ENCODE measurements around the gene KTI12. TPM values are rescaled to one million over a fixed set of nuclear protein-coding genes. Genes with fewer than 3 reads are reported as not detected.
A peak's percentile ranks its signal among the peaks of the same experiment; 100 is the strongest.
"Not testable (repeated sequence)": the region's sequence is repeated elsewhere in the genome, so short reads cannot be mapped to it uniquely, and the experiment has no call there.

Gene KTI12
- total RNA-seq, 2 experiments from 2014 or later, result 17.6 to 18.1 TPM

- no peaks in the 10 kb centered on the region for H3K36me3 Mint-ChIP-seq
- peaks cover 27% of the 10 kb centered on the region for H3K27me3 Mint-ChIP-seq
- no peaks in the 10 kb centered on the region for H3K4me1 Mint-ChIP-seq
- DNase-seq, result no peak
- H3K4me3 Mint-ChIP-seq, result no peak overlapping the region
- no peak overlapping the region for H3K27ac Mint-ChIP-seq
- H3K9me3 Mint-ChIP-seq, result no peaks in the 10 kb centered on the region
Observed at GRCh38 chr1:52008071-52008809, 25.4 kb downstream of the KTI12 start.

DNA sequence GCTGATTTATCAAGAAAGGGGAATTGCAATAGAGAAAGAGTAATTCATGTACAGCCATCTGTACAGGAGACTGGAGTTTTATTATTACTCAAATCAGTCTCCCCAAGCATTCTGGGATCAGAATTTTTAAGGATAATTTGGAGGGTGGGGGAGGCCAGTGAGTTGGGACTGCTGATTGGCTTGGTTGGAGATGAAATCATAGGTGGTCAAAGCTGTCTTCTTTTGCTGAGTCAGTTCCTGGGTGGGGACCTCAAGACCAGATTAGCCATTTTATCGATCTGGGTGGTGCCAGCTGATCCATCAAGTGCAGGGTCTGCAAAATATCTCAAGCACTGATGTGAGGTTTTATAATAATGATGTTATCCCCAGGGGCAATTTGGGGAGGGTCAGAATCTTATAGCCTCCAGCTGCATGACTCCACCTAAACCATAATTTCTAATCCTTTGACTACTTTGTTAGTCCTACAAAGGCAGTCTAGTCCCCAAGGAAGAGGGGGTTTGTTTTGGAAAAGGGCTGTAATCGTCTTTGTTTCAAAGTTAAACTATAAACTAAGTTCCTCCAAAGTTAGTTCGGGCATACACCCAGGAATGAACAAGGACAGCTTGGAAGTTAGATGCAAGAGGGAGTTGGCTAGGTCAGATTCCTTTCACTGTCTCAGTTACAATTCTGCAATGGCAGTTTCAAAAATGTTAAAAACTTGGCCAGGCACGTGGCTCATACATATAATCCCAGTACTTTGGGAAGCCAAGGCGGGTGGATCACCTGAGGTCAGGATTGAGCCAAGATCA lies 26.2 kb downstream of the KTI12 start:
- H3K4me3 Mint-ChIP-seq, result no peak overlapping the region
- no peaks in the 10 kb centered on the region for H3K4me1 Mint-ChIP-seq
- H3K27ac Mint-ChIP-seq, result no peak overlapping the region
- DNase-seq, result no peak
- no peaks in the 10 kb centered on the region for H3K36me3 Mint-ChIP-seq
- H3K9me3 Mint-ChIP-seq, result no peaks in the 10 kb centered on the region
- H3K27me3 Mint-ChIP-seq, result peaks cover 27% of the 10 kb centered on the region

DNA sequence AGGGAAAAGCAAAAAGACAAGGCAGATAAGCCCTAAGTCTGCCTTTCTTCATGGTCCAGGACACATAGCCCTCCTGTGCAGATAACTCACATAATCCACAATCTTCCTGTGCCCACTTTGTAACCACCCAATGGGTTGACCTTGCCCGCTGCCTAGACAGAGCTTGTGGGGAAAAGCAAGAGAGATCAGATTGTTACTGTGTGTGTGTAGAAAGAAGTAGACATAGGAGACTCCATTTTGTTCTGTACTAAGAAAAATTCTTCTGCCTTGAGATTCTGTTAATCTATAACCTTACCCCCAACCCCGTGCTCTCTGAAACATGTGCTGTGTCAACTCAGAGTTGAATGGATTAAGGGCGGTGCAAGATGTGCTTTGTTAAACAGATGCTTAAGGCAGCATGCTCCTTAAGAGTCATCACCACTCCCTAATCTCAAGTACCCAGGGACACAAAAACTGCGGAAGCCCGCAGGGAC lies 27.5 kb downstream of the KTI12 start:
- DNase-seq, H3K9me3 Mint-ChIP-seq, H3K4me3 Mint-ChIP-seq, H3K4me1 Mint-ChIP-seq, H3K27ac Mint-ChIP-seq, H3K36me3 Mint-ChIP-seq: not testable (repeated sequence)
- peaks cover 27% of the 10 kb centered on the region for H3K27me3 Mint-ChIP-seq

GRCh38 chr1:52005548-52005947 lies 28.1 kb downstream of the KTI12 start:
- H3K4me1 Mint-ChIP-seq, H3K9me3 Mint-ChIP-seq, H3K4me3 Mint-ChIP-seq, DNase-seq, H3K36me3 Mint-ChIP-seq, H3K27ac Mint-ChIP-seq: not testable (repeated sequence)
- peaks cover 27% of the 10 kb centered on the region for H3K27me3 Mint-ChIP-seq

DNA sequence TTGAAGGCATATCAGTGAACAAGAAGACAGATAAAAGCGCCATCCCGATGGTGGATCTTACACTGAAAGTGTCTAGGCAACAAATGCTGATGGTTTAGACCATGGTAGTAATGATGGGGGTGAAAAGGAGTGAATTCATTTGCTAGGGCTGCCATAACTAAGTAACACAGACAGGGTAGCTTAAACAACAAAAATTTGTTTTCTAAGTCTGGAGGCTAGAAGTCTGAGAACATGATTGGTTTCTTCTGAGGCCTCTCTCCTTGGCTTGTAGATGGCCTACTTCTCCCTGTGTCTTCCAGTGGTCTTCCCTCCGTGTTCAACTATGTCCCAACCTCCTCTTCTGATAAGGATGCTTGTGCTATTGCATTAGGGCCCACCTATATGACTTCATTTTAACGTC lies 29.7 kb downstream of the KTI12 start:
- no peak overlapping the region for H3K4me3 Mint-ChIP-seq
- peaks cover 27% of the 10 kb centered on the region for H3K27me3 Mint-ChIP-seq
- no peaks in the 10 kb centered on the region for H3K36me3 Mint-ChIP-seq
- H3K27ac Mint-ChIP-seq, result no peak overlapping the region
- DNase-seq, result no peak
- no peaks in the 10 kb centered on the region for H3K9me3 Mint-ChIP-seq
- no peaks in the 10 kb centered on the region for H3K4me1 Mint-ChIP-seq

DNA sequence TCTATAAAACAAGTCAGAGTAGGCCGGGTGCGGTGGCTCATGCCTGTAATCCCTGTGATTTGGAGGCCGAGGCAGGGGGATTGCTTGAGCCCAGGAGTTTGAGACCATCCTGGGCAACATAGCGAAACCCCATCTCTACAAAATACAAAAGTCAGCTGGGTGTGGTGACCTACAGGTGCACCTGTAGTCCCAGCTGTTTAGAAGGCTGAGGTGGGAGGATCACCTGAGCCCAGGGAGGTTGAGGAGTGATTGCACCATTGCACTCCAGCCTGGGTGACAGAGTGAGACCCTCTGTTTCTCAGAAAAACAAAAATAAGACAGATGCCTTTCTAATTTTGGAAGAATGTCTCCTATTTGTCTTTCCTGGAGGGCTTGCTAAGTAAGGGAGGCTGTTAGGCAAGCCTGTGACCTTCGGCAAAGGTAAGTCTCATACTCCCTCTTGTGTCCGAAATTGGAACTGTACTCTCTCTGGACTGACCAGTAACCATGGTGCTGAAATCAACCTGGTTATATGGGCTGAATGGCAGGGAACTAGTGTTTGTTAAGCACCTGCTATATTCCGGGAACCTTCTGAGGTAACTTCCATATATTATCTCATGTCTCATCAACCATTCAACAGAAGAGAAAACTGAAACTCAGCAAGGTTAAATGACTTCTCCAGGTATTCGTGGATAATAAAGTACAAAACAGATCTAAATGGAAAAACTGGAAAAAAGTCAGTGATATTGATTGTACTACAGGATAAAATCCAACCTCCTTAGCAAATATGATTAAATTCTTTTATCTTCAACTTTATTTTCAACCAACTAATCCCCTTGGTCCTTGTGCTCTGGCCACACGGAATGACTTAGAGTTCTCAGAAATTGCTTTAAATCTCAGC lies 31.3 kb downstream of the KTI12 start:
- peak; percentile 33 for DNase-seq
- Mint-ChIP-seq H3K27me3 (peaks cover 21% of the 10 kb centered on the region), H3K4me1 (no peaks in the 10 kb centered on the region), H3K4me3 (no peak overlapping the region), H3K27ac (no peak overlapping the region), H3K9me3 (no peaks in the 10 kb centered on the region), H3K36me3 (no peaks in the 10 kb centered on the region)

- H3K36me3 Mint-ChIP-seq, result no peaks in the 10 kb centered on the region
- no peaks in the 10 kb centered on the region for H3K4me1 Mint-ChIP-seq
- H3K27ac Mint-ChIP-seq, result no peak overlapping the region
- no peaks in the 10 kb centered on the region for H3K9me3 Mint-ChIP-seq
- H3K4me3 Mint-ChIP-seq, result no peak overlapping the region
- DNase-seq, result no peak
- H3K27me3 Mint-ChIP-seq, result peaks cover 4% of the 10 kb centered on the region
Observed at GRCh38 chr1:51998701-51999100, 34.9 kb downstream of the KTI12 start.

DNA sequence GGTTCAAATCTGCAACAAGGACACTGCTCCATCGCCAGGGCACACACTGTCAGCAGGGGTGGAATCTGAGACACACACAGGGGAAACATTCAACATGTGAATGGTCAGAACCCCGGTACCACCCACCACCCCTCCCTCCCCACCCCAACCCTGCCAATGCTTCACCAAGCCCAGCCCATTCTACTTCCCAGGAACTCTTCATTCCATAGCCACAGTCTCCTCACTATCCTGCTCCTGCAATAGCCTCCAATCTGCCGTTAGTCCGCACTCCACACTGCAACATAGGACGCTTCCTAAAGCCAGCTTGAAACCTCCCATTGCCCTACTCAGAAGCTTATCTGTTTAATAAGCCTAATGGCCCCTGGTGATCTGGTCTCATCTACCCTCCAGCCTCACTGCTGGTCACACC lies 35.6 kb downstream of the KTI12 start:
- no peak for DNase-seq
- no peaks in the 10 kb centered on the region for H3K36me3 Mint-ChIP-seq
- H3K9me3 Mint-ChIP-seq, result no peaks in the 10 kb centered on the region
- H3K4me3 Mint-ChIP-seq, result no peak overlapping the region
- no peak overlapping the region for H3K27ac Mint-ChIP-seq
- peaks cover 12% of the 10 kb centered on the region for H3K27me3 Mint-ChIP-seq
- H3K4me1 Mint-ChIP-seq, result no peaks in the 10 kb centered on the region

- peaks cover 7% of the 10 kb centered on the region for H3K4me1 Mint-ChIP-seq
- H3K9me3 Mint-ChIP-seq, result no peaks in the 10 kb centered on the region
- peaks cover 42% of the 10 kb centered on the region for H3K27me3 Mint-ChIP-seq
- no peaks in the 10 kb centered on the region for H3K36me3 Mint-ChIP-seq
- peak; percentile 83 for DNase-seq
- H3K4me3 Mint-ChIP-seq, result peak within 1 kb of the TSS; percentile 68
- no peak within 1 kb of the TSS for H3K27ac Mint-ChIP-seq
Observed at GRCh38 chr1:51990478-51990965, 43.1 kb downstream of the KTI12 start, which contains the start of gene RAB3B. Gene RAB3B (minus strand): TSS chr1:51990700. CDS start chr1:51977117, 13,583 bp downstream.

- H3K9me3 Mint-ChIP-seq, result no peaks in the 10 kb centered on the region
- DNase-seq, result no peak
- H3K27me3 Mint-ChIP-seq, result peaks cover 42% of the 10 kb centered on the region
- H3K4me1 Mint-ChIP-seq, result peaks cover 7% of the 10 kb centered on the region
- H3K36me3 Mint-ChIP-seq, result no peaks in the 10 kb centered on the region
- H3K4me3 Mint-ChIP-seq, result peak overlapping the region; percentile 66
- H3K27ac Mint-ChIP-seq, result no peak overlapping the region
Observed at GRCh38 chr1:51989582-51990477, 43.8 kb downstream of the KTI12 start.

DNA sequence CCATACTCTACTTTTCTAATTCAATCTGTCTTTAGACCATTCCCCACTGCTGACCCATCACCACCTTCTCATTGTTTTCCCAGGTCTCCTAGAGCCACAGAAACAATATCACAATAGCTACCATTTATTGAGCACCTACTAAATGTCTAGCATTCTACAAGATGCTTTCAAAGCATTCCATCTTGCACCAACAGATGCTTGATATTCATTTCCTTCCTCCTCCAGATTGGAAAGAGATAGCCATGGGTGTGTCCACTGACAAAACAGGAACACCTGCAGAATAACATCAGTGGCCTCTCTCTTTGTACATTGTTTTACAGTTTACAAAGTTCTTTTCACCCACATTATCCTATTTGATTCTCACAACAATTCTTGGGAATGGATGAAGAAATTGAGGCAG lies 45.4 kb downstream of the KTI12 start:
- no peaks in the 10 kb centered on the region for H3K36me3 Mint-ChIP-seq
- no peak for DNase-seq
- no peak overlapping the region for H3K4me3 Mint-ChIP-seq
- H3K27me3 Mint-ChIP-seq, result peaks cover 33% of the 10 kb centered on the region
- no peak overlapping the region for H3K27ac Mint-ChIP-seq
- H3K9me3 Mint-ChIP-seq, result no peaks in the 10 kb centered on the region
- peaks cover 7% of the 10 kb centered on the region for H3K4me1 Mint-ChIP-seq

DNA sequence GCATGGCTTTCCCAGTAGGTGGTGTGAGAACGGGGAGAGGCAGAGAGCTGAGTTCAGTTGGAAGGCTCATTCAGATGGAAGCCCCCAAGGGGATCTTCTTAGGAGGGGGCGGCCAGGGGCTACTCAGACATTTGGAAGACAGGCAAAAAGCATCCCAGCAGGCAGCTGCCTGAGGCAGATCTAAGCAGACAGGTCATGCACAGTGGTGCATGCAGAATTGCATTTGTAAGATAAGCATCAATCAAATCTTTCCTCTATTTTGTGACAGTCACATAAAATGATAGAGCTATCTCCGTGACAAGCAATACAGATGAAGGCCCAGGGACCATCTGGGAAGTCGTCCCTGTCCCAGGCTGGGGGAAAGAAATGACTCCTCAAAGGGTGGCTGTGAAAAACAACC lies 46.9 kb downstream of the KTI12 start:
- Mint-ChIP-seq H3K27ac (no peak overlapping the region), H3K27me3 (peaks cover 18% of the 10 kb centered on the region), H3K36me3 (no peaks in the 10 kb centered on the region), H3K4me1 (peaks cover 7% of the 10 kb centered on the region), H3K9me3 (no peaks in the 10 kb centered on the region), H3K4me3 (no peak overlapping the region)
- DNase-seq, result no peak

DNA sequence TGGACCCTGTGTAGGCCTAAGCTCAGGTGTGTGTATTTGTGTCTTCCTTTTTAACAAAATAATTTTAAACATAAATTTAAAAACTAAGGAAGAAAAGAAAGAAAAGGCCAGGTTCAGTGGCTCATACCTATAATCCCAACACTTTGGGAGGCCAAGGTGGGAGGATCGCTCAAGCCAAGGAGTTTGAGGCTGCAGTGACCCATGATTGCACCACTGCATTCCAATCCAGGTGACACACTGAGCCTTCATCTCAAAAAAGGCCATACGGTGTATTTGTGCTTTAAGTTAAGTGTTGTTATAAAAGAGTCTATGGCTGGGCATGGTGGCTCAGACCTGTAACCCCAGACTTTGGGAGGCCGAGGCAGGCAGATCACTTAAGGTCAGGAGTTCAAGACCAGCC lies 51.4 kb downstream of the KTI12 start:
- H3K4me3 Mint-ChIP-seq, result no peak overlapping the region
- no peak overlapping the region for H3K27ac Mint-ChIP-seq
- no peaks in the 10 kb centered on the region for H3K9me3 Mint-ChIP-seq
- DNase-seq, result no peak
- H3K4me1 Mint-ChIP-seq, result no peaks in the 10 kb centered on the region
- no peaks in the 10 kb centered on the region for H3K36me3 Mint-ChIP-seq
- H3K27me3 Mint-ChIP-seq, result no peaks in the 10 kb centered on the region
